HAP-1 (cell line): ENCODE results near the gene EIF4E.
"Not testable (repeated sequence)": the region's sequence is repeated elsewhere in the genome, so short reads cannot be mapped to it uniquely, and the experiment has no call there.

ENCODE experiments used
- DNase-seq, 2 experiments: peaks; one replicate each; pipeline ENCODE4 v3.0.0-alpha.2; 2016 to 2020; ENCODE audit warnings: low spot score in 2 of 2
- H3K27me3 ChIP-seq: fragments of 250-450 bp; sonication (Bioruptor Pico); 2 replicates; pipeline ENCODE4 v1.5.1; 2020; ENCODE audit warnings: low read depth, mild to moderate bottlenecking, moderate library complexity
- H3K36me3 ChIP-seq: fragments of 250-450 bp; sonication (Bioruptor Pico); replicated peaks from 2 replicates; pipeline ENCODE4 v1.5.1; 2020; ENCODE audit warnings: mild to moderate bottlenecking
- H3K4me1 ChIP-seq: fragments of 250-450 bp; sonication (Bioruptor Pico); 2 replicates; pipeline ENCODE4 v1.5.1; 2020; ENCODE audit warnings: mild to moderate bottlenecking
- H3K4me3 ChIP-seq: fragments of 250-450 bp; sonication (Bioruptor Pico); 2 replicates; pipeline ENCODE4 v1.5.1; 2020; ENCODE audit warnings: mild to moderate bottlenecking, moderate library complexity
- H3K9me3 ChIP-seq: fragments of 250-450 bp; sonication (Bioruptor Pico); 2 replicates; pipeline ENCODE4 v1.5.1; 2020; ENCODE audit warnings: mild to moderate bottlenecking, moderate library complexity
- in situ Hi-C: fragments of 300-500 bp; cut with MboI; formaldehyde crosslinking; loops from 3 replicates; pipeline ENCODE4 v1.14.3; 2020; ENCODE audit warnings: low sequenced_read_pairs, inconsistent platforms, mixed read lengths

Gene EIF4E

DNA sequence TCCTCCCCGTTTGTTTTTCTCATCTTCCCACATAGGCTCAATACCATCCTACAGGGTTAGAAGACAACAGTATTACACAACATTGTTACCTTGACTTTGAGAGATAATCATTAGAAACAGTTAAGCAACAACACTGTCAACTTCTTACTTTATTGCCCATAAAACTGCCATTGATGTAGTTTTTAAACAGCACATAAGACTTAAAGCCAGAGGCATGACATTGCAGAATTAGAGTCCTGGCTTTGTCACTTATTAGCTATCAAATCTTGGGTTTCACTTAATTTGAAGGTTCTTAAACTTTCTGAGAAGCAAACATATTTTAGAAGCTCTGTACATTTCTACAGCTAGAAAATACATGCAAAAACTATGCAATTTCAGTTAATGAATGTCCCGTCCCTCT, 41.8 kb downstream of the EIF4E start:
- in situ Hi-C loops: no loop called here
- Histone ChIP-seq H3K4me1 (no peaks in the 10 kb centered on the region), H3K9me3 (no peaks in the 10 kb centered on the region), H3K27me3 (no peaks in the 10 kb centered on the region), H3K36me3 (peaks cover 85% of the 10 kb centered on the region), H3K4me3 (no peak overlapping the region)
- no peak for DNase-seq

GRCh38 chr4:98886382-98886781, 42.6 kb downstream of the EIF4E start:
- H3K27me3 ChIP-seq, H3K4me1 ChIP-seq, in situ Hi-C loops, DNase-seq, H3K9me3 ChIP-seq, H3K4me3 ChIP-seq: not testable (repeated sequence)
- H3K36me3 ChIP-seq: peaks cover 86% of the 10 kb centered on the region

GRCh38 chr4:98880884-98881283, 48.0 kb downstream of the EIF4E start:
- in situ Hi-C loops, H3K4me3 ChIP-seq, H3K27me3 ChIP-seq, H3K4me1 ChIP-seq, H3K9me3 ChIP-seq, DNase-seq: not testable (repeated sequence)
- peaks cover 52% of the 10 kb centered on the region for H3K36me3 ChIP-seq

DNA sequence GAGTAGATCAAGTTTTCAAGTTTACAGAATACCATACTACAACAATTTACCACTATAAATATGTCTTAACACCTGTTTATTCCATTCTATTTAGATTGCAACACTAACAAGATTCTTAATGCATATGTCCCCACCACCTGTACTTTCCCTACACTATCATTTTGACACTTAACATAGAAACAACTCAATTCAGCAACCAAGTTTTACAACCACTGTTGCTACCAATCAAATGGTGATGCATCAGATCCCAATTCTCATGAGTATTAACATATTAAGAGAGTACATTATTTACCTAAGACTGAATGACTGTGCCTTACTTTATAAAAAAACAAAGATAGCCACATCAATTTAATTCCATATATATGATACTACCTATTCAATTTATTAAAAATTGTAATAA, 49.4 kb downstream of the EIF4E start:
- H3K27me3 ChIP-seq: no peaks in the 10 kb centered on the region
- no peak overlapping the region for H3K4me3 ChIP-seq
- DNase-seq: no peak
- H3K9me3 ChIP-seq: no peaks in the 10 kb centered on the region
- H3K36me3 ChIP-seq: peaks cover 38% of the 10 kb centered on the region
- in situ Hi-C loops: no loop called here
- no peaks in the 10 kb centered on the region for H3K4me1 ChIP-seq

DNA sequence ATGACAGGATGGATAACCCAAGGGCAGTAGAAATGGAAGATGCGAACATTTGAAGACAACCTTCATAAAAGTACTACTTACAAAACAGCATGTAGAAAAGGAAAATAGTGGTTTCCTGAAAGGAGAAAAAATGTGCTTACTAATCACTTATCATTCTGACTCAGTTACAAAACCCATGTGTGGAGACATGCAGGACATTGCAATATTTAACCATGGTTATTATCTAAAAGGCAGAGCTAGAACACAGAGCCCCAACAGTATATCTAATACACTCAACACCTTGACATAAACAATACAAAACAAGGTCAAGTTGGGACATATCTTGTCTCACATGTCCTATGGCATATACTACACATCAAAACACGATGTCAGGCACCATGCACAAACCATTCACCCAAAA, 55.9 kb downstream of the EIF4E start:
- H3K36me3 ChIP-seq: no peaks in the 10 kb centered on the region
- no peak for DNase-seq
- no peaks in the 10 kb centered on the region for H3K9me3 ChIP-seq
- H3K27me3 ChIP-seq: no peaks in the 10 kb centered on the region
- in situ Hi-C loops: no loop called here
- peaks cover 5% of the 10 kb centered on the region for H3K4me1 ChIP-seq
- no peak overlapping the region for H3K4me3 ChIP-seq

- H3K4me3 ChIP-seq, H3K27me3 ChIP-seq, H3K4me1 ChIP-seq, H3K9me3 ChIP-seq, DNase-seq, in situ Hi-C loops, H3K36me3 ChIP-seq: not testable (repeated sequence)
Observed at GRCh38 chr4:98872120-98872906, 56.6 kb downstream of the EIF4E start.

DNA sequence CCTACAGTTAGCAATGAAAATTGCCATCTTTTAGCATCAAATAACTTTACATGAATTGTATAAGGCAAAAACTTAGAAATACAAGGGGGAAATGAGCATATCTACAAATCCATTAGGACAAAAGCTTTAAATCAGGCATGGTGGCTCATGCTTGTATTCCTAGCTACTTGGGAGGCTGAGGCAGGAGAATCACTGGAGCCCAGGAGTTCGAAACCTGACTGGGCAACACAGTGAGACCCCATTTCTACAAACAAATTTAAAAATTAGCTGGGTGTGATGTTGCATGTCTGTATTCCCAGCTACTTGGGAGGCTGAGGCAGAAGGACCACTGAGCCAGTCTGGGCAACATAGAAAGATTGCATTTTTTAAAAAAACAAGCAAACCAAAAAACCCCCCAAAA, 61.3 kb downstream of the EIF4E start:
- no peak for DNase-seq
- Histone ChIP-seq H3K27me3 (no peaks in the 10 kb centered on the region), H3K9me3 (no peaks in the 10 kb centered on the region), H3K4me3 (no peak overlapping the region), H3K36me3 (no peaks in the 10 kb centered on the region), H3K4me1 (peaks cover 5% of the 10 kb centered on the region)
- in situ Hi-C loops: no loop called here

- in situ Hi-C loops: no loop called here
- no peaks in the 10 kb centered on the region for H3K36me3 ChIP-seq
- no peak for DNase-seq
- H3K4me3 ChIP-seq: no peak overlapping the region
- peaks cover 20% of the 10 kb centered on the region for H3K4me1 ChIP-seq
- H3K9me3 ChIP-seq: no peaks in the 10 kb centered on the region
- no peaks in the 10 kb centered on the region for H3K27me3 ChIP-seq
Observed at GRCh38 chr4:98865059-98865458, 63.9 kb downstream of the EIF4E start.

DNA sequence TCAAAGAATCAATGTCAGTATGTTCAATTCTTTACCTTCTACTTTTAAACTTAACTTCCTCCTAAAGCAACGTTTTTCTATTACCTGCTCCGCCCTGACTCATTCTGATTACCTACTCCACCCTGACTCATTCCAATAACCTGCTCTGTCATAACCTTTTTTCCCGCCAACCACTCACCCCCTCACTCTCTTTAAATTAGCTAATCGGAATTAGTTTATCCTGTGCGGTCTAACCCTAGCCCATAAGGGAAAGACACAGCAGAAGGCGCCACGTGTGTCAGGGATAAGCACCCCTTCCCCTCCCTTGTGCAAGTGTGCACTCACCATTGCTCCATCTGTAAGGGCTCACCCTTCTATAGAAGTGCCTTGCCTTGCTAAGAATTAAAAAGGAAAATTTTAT, 64.4 kb downstream of the EIF4E start:
- Histone ChIP-seq H3K9me3 (no peaks in the 10 kb centered on the region), H3K27me3 (no peaks in the 10 kb centered on the region), H3K4me1 (peaks cover 23% of the 10 kb centered on the region), H3K36me3 (no peaks in the 10 kb centered on the region), H3K4me3 (no peak overlapping the region)
- DNase-seq: no peak
- in situ Hi-C loops: no loop called here

DNA sequence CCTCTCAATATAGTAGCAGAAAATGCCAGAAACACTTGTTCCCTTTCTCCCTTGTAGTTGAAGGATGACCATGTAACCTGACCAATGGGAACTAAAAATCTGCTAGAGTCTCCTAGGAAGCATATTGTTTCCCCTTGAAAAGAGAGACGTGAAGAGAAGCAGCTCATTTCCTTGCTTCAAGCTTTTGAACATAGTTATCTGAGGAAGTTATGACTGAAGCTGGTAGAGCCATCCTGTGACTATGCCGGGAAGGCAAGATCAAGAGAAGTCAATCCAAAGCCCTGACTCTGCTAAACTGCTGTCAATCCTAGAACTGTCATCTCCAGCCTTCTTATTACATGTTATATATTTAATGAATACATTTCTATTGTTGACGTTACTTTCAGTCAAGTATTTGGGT, 66.6 kb downstream of the EIF4E start:
- no peak overlapping the region for H3K4me3 ChIP-seq
- H3K4me1 ChIP-seq: peaks cover 18% of the 10 kb centered on the region
- H3K27me3 ChIP-seq: no peaks in the 10 kb centered on the region
- in situ Hi-C loops: no loop called here
- H3K36me3 ChIP-seq: no peaks in the 10 kb centered on the region
- DNase-seq: no peak
- no peaks in the 10 kb centered on the region for H3K9me3 ChIP-seq

DNA sequence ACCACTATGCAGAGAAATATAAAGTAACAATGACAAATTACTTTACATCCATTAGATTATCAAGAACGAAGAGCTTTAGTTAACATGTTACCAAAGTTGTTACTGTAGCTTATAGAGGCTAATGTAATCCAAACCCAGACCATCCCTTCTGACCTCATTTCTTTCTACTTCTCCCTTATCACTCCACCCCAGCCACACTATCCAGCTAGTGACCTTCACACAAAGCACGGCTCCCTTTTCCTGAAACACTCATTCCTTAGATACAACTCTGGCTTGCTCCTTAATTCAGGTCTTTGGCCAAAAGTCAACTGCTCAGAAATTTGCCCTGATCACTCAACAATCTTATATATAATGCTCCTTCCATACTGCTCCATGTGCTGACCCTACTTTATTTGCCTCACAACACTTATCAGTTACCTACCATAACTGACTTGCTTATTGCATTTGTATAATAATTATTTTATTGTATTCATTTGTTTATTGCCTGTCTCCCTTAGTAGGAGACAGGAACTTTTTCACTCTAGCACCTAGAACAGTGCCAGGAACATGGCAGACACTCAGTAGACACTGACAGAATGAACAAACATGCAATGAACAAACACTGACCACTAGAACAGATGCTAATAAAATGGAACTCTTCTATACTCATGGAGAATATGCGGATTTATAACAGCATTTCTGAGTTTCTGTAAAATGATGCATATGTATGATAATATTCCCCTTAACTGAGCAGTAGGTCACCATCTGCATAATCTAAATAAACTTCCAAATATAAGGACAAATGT, 67.6 kb downstream of the EIF4E start:
- no peaks in the 10 kb centered on the region for H3K27me3 ChIP-seq
- in situ Hi-C loops: no loop called here
- no peaks in the 10 kb centered on the region for H3K36me3 ChIP-seq
- DNase-seq: no peak
- H3K4me1 ChIP-seq: peaks cover 18% of the 10 kb centered on the region
- no peak overlapping the region for H3K4me3 ChIP-seq
- no peaks in the 10 kb centered on the region for H3K9me3 ChIP-seq

DNA sequence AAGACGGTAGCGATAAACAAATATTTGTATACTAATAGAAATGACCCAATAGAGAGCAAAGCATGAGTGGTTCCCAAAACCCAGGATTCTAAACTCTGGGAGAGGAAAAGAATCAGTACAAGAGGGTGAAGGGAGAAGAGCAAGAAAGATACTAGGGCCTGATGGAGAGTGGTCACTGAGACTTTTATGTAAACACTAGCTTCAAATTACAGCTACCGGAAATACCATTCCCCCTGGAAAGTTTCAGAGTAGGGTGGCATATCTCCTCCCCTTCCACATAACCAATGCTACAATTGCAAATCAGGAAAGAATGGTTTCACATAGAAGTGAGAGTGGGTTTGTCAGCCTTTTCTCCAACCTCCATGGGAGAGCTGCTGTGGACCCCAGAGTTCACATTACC, 77.1 kb downstream of the EIF4E start:
- Histone ChIP-seq H3K9me3 (no peaks in the 10 kb centered on the region), H3K4me1 (peaks cover 12% of the 10 kb centered on the region), H3K36me3 (no peaks in the 10 kb centered on the region), H3K27me3 (no peaks in the 10 kb centered on the region), H3K4me3 (no peak overlapping the region)
- DNase-seq: no peak
- in situ Hi-C loops: no loop called here

DNA sequence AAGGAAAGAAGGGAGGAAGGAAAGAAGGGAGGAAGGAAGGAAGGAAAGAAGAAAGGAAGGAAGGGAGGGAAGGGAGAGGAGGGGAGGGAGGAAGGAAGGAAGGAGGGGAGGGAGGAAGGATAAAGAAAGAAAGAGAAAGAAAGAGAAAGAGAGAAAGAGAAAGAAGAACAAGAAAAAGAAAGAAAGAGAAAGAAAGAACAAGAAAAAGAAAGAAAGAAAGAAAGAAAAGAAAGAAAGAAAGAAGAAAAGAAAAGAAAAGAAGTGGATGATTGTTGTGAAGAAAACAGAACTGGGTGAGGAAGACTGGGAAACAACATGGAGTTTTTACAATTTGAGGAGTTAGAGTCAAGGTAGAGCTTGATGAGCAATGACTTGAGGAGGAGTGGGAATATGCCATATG, 78.0 kb downstream of the EIF4E start:
- Histone ChIP-seq H3K4me1 (peaks cover 12% of the 10 kb centered on the region), H3K36me3 (no peaks in the 10 kb centered on the region), H3K4me3 (no peak overlapping the region), H3K9me3 (no peaks in the 10 kb centered on the region), H3K27me3 (no peaks in the 10 kb centered on the region)
- in situ Hi-C loops: no loop called here
- no peak for DNase-seq

- no peaks in the 10 kb centered on the region for H3K9me3 ChIP-seq
- peaks cover 12% of the 10 kb centered on the region for H3K4me1 ChIP-seq
- DNase-seq: no peak
- no peaks in the 10 kb centered on the region for H3K36me3 ChIP-seq
- no peaks in the 10 kb centered on the region for H3K27me3 ChIP-seq
- H3K4me3 ChIP-seq: no peak overlapping the region
- in situ Hi-C loops: no loop called here
Observed at GRCh38 chr4:98848448-98848847, 80.5 kb downstream of the EIF4E start.
